Rectal smooth muscle tissue (tissue), 1 donor: Measurements from ENCODE around the gene WDR64.
"Not testable (repeated sequence)": the region's sequence is repeated elsewhere in the genome, so short reads cannot be mapped to it uniquely, and the experiment has no call there.

Experiments
- H3K27ac ChIP-seq: one replicate; pipeline ENCODE4 v1.7.0; 2013; ENCODE audit warnings: low read depth, low read length, inconsistent platforms
- H3K27me3 ChIP-seq: one replicate; pipeline ENCODE4 v1.7.0; 2013; ENCODE audit warnings: low read length; ENCODE audit not compliant: control insufficient read depth, insufficient read depth
- H3K36me3 ChIP-seq: one replicate; pipeline ENCODE4 v1.7.0; 2013; ENCODE audit warnings: low read length; ENCODE audit not compliant: control insufficient read depth, insufficient read depth
- H3K4me1 ChIP-seq: one replicate; pipeline ENCODE4 v1.7.0; 2013; ENCODE audit warnings: low read length; ENCODE audit not compliant: control insufficient read depth, insufficient read depth
- H3K4me3 ChIP-seq: one replicate; pipeline ENCODE4 v1.7.0; 2013; ENCODE audit warnings: low read length
- H3K9ac ChIP-seq: one replicate; pipeline ENCODE4 v1.7.0; 2013; ENCODE audit warnings: low read length

Gene WDR64

DNA sequence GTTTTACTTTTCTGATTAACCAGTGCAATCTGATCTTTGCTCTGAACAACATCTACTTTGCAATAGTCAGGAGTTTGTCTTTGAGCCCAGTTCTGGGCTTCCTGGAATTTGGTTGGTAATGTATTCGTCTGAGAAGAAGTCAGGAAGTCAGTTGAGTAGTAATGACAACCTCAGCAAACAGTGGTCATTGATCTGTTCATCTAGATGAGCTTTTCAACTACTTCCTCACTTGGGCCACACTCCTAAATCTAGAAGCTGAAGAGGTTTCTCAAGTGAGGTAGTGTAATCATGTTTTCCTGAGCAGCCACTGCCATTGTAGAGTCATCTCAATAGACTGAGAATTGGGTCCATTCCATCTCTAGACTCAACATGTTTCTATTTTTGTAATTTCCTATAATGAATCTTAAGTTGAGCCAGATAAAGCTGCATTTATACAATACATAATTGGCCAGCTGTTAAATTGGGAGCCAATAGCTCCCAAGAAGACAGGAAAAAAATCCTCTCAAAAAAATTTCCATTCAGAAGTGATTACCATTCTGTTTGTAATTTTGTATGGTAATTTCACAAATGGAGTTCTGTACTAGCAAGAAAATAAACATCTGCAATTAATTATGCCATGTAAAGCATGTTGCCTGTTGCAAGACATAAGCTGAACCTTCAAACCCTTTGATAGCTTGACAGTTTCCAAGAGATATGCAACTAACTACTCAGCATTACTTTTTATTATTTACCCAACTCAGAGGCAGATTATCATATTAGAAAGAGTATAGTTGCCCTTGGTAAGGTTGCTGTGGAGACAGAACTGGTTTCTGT is 49.6 kb downstream of the WDR64 start:
- H3K27me3 ChIP-seq, result no peaks in the 10 kb centered on the region
- no peak overlapping the region for H3K27ac ChIP-seq
- H3K4me3 ChIP-seq, result no peak overlapping the region
- H3K36me3 ChIP-seq, result no peaks in the 10 kb centered on the region
- no peaks in the 10 kb centered on the region for H3K4me1 ChIP-seq
- H3K9ac ChIP-seq, result no peak overlapping the region

GRCh38 chr1:241702442-241703373 is 50.6 kb downstream of the WDR64 start:
- no peaks in the 10 kb centered on the region for H3K27me3 ChIP-seq
- H3K4me3 ChIP-seq, result no peak overlapping the region
- no peaks in the 10 kb centered on the region for H3K4me1 ChIP-seq
- H3K9ac ChIP-seq, result no peak overlapping the region
- no peak overlapping the region for H3K27ac ChIP-seq
- no peaks in the 10 kb centered on the region for H3K36me3 ChIP-seq

- H3K9ac ChIP-seq, H3K4me1 ChIP-seq, H3K4me3 ChIP-seq, H3K27me3 ChIP-seq, H3K36me3 ChIP-seq, H3K27ac ChIP-seq: not testable (repeated sequence)
Measured at GRCh38 chr1:241703739-241704138, 51.7 kb downstream of the WDR64 start.

DNA sequence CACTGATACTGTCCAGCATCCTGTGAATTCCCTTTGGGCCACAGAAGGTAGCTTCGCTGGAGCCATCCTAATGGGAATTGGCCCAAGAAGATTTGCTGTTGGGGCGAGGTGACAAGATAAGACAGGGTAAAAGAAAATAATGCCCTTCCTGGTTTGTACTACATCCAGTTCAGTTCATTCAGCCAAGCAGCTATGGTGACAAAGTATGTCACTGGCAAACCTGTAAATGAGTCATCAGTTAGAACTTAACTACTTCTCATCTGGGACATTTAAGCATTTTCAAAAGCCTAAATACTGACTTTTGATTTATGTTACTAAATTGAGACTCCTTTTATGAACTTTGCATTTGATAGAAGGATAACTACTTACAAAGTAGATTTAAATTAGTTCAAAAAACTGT is 54.2 kb downstream of the WDR64 start:
- no peak overlapping the region for H3K9ac ChIP-seq
- H3K36me3 ChIP-seq, result no peaks in the 10 kb centered on the region
- no peak overlapping the region for H3K4me3 ChIP-seq
- H3K27me3 ChIP-seq, result no peaks in the 10 kb centered on the region
- no peak overlapping the region for H3K27ac ChIP-seq
- no peaks in the 10 kb centered on the region for H3K4me1 ChIP-seq

DNA sequence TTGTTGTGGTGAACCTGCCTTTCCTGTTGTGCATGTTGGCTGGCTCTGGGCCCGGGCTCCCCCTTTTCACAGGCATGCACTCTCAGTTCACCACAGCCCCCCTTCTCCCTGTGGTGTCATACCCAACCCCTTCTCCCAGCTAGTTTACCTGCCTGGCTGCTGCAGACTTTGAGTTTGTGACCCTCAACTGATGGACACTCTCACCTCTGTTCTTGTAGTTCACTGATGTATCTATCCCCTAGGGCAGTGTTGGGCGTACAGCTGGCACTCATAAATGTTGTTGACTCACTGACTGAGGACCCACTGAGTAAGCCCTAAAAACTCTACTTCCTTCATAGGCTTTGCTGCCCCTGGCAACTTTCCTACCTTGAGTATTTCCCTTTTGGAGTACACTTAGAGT is 54.9 kb downstream of the WDR64 start:
- H3K27me3 ChIP-seq, result no peaks in the 10 kb centered on the region
- no peak overlapping the region for H3K4me3 ChIP-seq
- H3K4me1 ChIP-seq, result no peaks in the 10 kb centered on the region
- no peak overlapping the region for H3K9ac ChIP-seq
- no peak overlapping the region for H3K27ac ChIP-seq
- H3K36me3 ChIP-seq, result no peaks in the 10 kb centered on the region

DNA sequence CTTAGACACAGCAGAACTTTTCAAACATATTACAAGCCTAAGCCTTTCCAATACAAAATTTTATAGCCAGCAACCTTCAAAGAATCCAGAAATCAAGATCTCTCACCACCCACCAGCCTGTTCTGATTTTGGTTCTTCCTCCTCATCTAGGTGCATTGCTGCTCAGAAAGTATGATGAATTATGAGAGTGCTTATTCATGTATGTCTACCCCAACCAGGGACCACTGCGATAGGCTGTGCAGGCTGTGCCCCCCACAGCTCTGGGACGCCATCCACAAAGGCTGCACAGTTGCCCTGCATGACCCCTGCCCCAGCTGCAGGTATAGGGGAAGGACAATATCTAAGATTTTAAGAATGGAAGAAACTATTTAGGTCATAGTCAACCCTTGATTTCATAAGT is 55.4 kb downstream of the WDR64 start:
- Histone ChIP-seq H3K36me3 (no peaks in the 10 kb centered on the region), H3K9ac (no peak overlapping the region), H3K4me3 (no peak overlapping the region), H3K27me3 (no peaks in the 10 kb centered on the region), H3K27ac (no peak overlapping the region), H3K4me1 (no peaks in the 10 kb centered on the region)

DNA sequence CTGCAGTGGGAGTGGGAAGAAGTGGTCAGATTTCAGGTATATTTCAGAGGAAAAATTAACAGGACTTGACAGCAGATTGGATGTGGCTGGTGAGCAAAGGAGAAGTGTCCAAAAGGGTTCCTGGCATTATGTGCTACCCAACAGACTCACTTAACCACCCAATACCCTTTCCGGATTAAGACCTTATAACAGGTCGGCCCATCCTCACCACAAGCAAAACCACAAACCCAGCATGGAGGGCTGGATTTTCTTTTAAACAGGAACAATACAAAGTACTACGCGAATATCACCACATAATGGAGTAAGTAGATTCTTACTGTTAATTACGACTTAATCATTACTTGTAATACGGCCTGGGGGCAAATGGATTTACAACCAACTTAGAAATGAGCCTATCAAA is 59.2 kb downstream of the WDR64 start:
- H3K9ac ChIP-seq, result no peak overlapping the region
- no peak overlapping the region for H3K4me3 ChIP-seq
- H3K27me3 ChIP-seq, result no peaks in the 10 kb centered on the region
- no peak overlapping the region for H3K27ac ChIP-seq
- no peaks in the 10 kb centered on the region for H3K4me1 ChIP-seq
- H3K36me3 ChIP-seq, result no peaks in the 10 kb centered on the region

DNA sequence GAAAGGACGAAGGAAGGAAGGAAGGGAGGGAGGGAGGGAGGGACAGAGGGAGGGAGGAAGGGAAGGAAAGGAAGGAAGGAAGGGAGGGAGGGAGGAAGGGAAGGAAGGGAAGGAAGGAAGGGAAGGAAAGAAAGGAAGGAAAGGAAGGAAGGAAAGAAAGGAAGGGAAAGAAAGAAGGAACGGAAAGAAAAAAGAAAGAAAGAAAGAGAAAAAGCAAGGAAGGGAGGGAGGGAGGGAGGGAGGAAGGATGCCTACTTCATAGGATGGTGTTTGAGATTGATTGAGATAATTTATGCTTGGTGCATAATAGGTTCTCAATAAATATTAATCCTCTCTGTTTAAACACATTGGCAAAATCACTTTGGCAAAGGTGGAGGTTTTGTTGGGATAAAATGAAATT is 61.2 kb downstream of the WDR64 start:
- Histone ChIP-seq H3K9ac (no peak overlapping the region), H3K36me3 (no peaks in the 10 kb centered on the region), H3K4me1 (no peaks in the 10 kb centered on the region), H3K27me3 (no peaks in the 10 kb centered on the region), H3K27ac (no peak overlapping the region), H3K4me3 (no peak overlapping the region)

GRCh38 chr1:241714321-241715218 is 62.5 kb downstream of the WDR64 start:
- Histone ChIP-seq H3K36me3 (no peaks in the 10 kb centered on the region), H3K4me1 (no peaks in the 10 kb centered on the region), H3K4me3 (no peak overlapping the region), H3K9ac (no peak overlapping the region), H3K27ac (no peak overlapping the region), H3K27me3 (no peaks in the 10 kb centered on the region)

DNA sequence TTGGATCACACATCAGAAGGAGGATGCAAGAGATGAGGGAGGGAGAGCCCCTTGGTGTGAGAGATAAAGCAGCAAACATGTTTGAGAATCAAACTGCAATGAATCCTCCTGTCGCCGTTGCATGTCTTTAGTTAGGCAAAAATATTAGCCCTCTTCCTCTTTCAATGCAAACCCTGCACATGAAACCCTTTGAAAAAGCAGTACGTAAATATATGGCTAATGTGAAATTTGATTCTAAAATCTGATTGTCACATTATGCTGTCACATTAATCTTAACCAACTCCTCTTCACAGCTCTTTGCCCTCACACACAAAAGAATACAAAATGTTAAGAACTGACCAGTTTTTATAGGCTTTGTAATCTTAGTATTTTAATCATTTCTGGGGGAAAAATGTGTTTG is 63.4 kb downstream of the WDR64 start:
- Histone ChIP-seq H3K4me3 (no peak overlapping the region), H3K27me3 (no peaks in the 10 kb centered on the region), H3K27ac (no peak overlapping the region), H3K36me3 (no peaks in the 10 kb centered on the region), H3K9ac (no peak overlapping the region), H3K4me1 (no peaks in the 10 kb centered on the region)

- H3K27ac ChIP-seq, result no peak overlapping the region
- no peaks in the 10 kb centered on the region for H3K36me3 ChIP-seq
- no peak overlapping the region for H3K9ac ChIP-seq
- no peaks in the 10 kb centered on the region for H3K27me3 ChIP-seq
- no peak overlapping the region for H3K4me3 ChIP-seq
- no peaks in the 10 kb centered on the region for H3K4me1 ChIP-seq
Measured at GRCh38 chr1:241715956-241716355, 63.9 kb downstream of the WDR64 start.
